Colonic mucosa (tissue), 4 donors: ENCODE results near the gene WNT5A. TPM values are rescaled to one million over a fixed set of nuclear protein-coding genes. Genes with fewer than 3 reads are reported as not detected.

Experiments used
- DNase-seq: peaks from one replicate; pipeline ENCODE4 v3.0.0-alpha.2; 2020
- H3K27ac ChIP-seq: fragments of 200-600 bp; one replicate; pipeline ENCODE4 v1.8.0; 2021
- H3K27me3 ChIP-seq: fragments of 200-600 bp; one replicate; pipeline ENCODE4 v1.8.0; 2021
- H3K36me3 ChIP-seq: fragments of 200-600 bp; one replicate; pipeline ENCODE4 v1.8.0; 2021
- H3K4me1 ChIP-seq: fragments of 200-600 bp; one replicate; pipeline ENCODE4 v1.8.0; 2021; ENCODE audit warnings: mild to moderate bottlenecking
- H3K4me3 ChIP-seq: fragments of 200-600 bp; one replicate; pipeline ENCODE4 v1.8.0; 2021
- H3K9ac ChIP-seq, 2 donors: one replicate each; pipeline ENCODE4 v1.7.0; 2013; ENCODE audit warnings: control low read depth in 2 of 2, low read depth in 2 of 2, low read length in 2 of 2
- H3K9me3 ChIP-seq: fragments of 200-600 bp; one replicate; pipeline ENCODE4 v1.8.0; 2021
- intact Hi-C: fragments of 100-400 bp; cut with DNase I; formaldehyde crosslinking; loops from one replicate; pipeline ENCODE4 v1.14.1; 2022
- total RNA-seq, 2 donors: library from RNA; stranded (reverse); fragmentation: NEBNext Ultra II Directional in 1 of 2; extraction: Animal tissue kit (Norgen Biotek cat#: 25700) in 1 of 2; gene quantifications; one replicate each; pipeline ENCODE4 v1.2.1, GENCODE V29; 2021
- TF ChIP-seq, protein P1 (sequence below): fragments of 200-600 bp; IDR thresholded peaks from one replicate; pipeline ENCODE4 v1.8.0; 2022; ENCODE audit warnings: antibody characterized with exemption, mild to moderate bottlenecking
- donor health status: healthy.
- donor health status: DM: no; HTN: no; CAD: no.
- donor health status: DM: no; HTN: no; CAD: no.

WNT5A gene
- 1 to 10 TPM; 3.9 to 7.2 TPM for total RNA-seq

DNA sequence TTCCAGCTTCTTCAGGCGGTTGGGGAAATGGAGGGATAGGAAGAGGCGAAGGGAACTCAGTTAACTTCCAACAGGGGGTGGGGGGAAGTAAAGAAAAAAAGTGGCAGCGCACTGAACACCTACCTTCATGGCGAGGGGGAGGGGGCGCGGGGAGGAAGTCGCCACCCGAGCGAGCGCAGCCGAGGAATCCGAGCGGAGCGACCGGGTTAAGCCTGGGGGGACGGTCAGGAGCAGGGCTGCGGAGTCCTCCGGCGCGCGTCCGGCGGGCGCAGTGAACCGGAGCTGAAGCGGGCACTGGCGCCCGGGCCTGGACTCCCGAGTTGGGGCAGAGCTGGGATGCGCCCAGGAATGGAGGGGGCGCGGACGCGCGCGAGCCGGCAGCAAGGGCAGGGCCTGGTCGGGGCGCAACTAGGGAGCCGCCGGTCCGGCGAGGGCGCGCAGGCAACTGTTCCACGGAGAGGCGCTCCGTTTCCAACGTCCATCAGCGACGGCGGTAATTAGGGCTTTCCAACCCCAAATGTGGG, at the start of gene WNT5A:
Gene WNT5A, minus strand, starts transcription at position 450 of the 524 bp plus-strand sequence. Its CDS starts 321 bp downstream, at position 129.
- Histone ChIP-seq H3K4me1 (peaks cover 10% of the 10 kb centered on the region), H3K9me3 (no peaks in the 10 kb centered on the region), H3K36me3 (no peaks in the 10 kb centered on the region), H3K27ac (peak within 1 kb of the TSS; percentile 23), H3K9ac (peak within 1 kb of the TSS; percentile 58 to 76), H3K4me3 (peak within 1 kb of the TSS; percentile 57), H3K27me3 (peaks cover 32% of the 10 kb centered on the region)
- DNase-seq: peak; percentile 47
- TF ChIP-seq, protein P1, sequence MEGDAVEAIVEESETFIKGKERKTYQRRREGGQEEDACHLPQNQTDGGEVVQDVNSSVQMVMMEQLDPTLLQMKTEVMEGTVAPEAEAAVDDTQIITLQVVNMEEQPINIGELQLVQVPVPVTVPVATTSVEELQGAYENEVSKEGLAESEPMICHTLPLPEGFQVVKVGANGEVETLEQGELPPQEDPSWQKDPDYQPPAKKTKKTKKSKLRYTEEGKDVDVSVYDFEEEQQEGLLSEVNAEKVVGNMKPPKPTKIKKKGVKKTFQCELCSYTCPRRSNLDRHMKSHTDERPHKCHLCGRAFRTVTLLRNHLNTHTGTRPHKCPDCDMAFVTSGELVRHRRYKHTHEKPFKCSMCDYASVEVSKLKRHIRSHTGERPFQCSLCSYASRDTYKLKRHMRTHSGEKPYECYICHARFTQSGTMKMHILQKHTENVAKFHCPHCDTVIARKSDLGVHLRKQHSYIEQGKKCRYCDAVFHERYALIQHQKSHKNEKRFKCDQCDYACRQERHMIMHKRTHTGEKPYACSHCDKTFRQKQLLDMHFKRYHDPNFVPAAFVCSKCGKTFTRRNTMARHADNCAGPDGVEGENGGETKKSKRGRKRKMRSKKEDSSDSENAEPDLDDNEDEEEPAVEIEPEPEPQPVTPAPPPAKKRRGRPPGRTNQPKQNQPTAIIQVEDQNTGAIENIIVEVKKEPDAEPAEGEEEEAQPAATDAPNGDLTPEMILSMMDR: no peak
- intact Hi-C loops: loop anchor here (5.0 to 10.0 kb wide), 3 partner anchors 235 to 765 kb away; no protein-coding TSS in a partner anchor

DNA sequence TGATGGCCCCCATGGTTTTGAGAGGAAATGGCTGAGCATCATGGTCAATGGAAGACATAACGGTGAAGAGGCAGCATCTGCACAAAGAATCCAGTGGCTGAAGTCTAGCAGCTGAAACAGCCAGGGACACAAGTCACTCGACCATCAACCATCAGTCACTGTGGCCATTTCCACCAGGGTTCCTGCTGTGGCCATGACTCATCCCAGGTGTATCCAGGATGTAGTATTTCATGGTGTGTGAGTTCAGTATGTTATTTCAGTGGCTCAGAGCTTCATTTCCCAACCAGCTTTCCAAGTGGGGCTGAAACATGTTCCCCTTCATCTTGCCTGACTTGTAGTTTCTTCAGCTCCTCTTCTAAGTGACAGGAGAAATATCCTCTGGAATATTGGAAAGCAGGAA, 47.8 kb upstream of the WNT5A start:
- H3K9ac ChIP-seq: no peak overlapping the region
- H3K27me3 ChIP-seq: no peaks in the 10 kb centered on the region
- H3K4me1 ChIP-seq: no peaks in the 10 kb centered on the region
- no peak for DNase-seq
- intact Hi-C loops: no loop called here
- H3K4me3 ChIP-seq: no peak overlapping the region
- no peak overlapping the region for H3K27ac ChIP-seq
- no peaks in the 10 kb centered on the region for H3K36me3 ChIP-seq
- TF ChIP-seq, protein P1: no peak
- H3K9me3 ChIP-seq: no peaks in the 10 kb centered on the region

DNA sequence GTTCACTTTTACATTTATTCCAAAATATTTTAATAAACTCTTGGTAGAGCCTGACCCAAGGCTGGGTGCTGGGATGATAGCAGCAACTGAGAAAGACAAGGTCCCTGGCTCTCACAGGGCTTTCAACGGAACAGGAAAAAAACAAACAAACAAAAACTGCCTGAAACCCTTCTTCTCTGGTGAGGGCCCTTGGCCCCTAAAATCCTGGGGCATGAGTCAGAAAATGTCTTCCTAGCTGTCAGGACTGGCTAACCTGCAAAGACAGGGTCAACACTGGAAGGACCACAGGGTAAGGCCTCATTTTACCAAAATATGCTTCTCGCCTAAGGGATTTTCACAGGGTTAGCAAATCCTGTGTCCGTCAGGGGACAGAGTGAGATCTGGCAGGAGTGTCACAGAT, 45.7 kb upstream of the WNT5A start:
- Histone ChIP-seq H3K4me3 (no peak overlapping the region), H3K9ac (no peak overlapping the region), H3K27me3 (no peaks in the 10 kb centered on the region), H3K27ac (no peak overlapping the region), H3K36me3 (no peaks in the 10 kb centered on the region), H3K4me1 (no peaks in the 10 kb centered on the region), H3K9me3 (no peaks in the 10 kb centered on the region)
- TF ChIP-seq, protein P1: no peak
- intact Hi-C loops: no loop called here
- DNase-seq: no peak

DNA sequence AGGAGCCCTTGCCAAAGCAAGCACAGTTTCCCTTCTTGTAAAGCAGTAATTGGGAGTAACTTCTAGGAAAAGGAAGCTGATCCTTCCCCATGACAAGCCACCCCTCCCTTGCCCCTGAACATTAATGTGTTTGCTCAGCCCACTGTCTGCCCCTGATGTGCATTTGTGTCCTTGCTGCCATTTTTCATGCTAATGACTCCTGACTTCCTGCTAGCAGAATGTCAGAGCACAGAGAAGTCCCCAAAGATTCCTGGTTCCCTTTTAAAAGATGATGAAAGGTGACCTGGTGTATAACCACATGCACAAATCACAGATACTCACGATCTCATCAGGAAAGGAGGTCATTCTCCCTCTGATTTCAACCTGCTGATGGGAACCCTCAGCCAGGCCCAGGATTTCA, 44.2 kb upstream of the WNT5A start:
- no peaks in the 10 kb centered on the region for H3K4me1 ChIP-seq
- no peak for DNase-seq
- TF ChIP-seq, protein P1: no peak

DNA sequence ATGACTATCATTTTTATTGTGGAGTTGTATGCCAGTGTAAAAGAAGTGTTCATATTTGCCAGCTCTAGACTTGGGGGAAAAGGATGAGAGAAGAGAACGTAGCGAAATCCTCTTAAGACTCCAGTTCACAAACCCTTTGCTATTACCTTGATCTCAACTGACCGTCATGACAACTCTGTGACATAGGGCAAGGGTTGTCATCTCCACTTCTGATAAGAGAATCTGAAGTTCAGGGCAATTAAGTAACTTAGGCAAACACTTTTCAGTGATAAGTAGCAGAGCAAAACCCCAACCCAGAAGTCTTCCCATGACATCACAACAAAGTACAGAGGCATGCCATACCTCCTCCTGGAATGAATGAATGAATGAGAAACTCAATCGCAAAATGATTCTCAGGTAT, 40.3 kb upstream of the WNT5A start:
- Histone ChIP-seq H3K27me3 (no peaks in the 10 kb centered on the region), H3K4me3 (no peak overlapping the region), H3K9me3 (no peaks in the 10 kb centered on the region), H3K27ac (no peak overlapping the region), H3K4me1 (no peaks in the 10 kb centered on the region), H3K9ac (no peak overlapping the region), H3K36me3 (no peaks in the 10 kb centered on the region)
- TF ChIP-seq, protein P1: no peak
- intact Hi-C loops: no loop called here
- DNase-seq: no peak

More for the DNA sequence above, 44.2 kb upstream of the WNT5A start:
- no peak overlapping the region for H3K9ac ChIP-seq
- H3K9me3 ChIP-seq: no peaks in the 10 kb centered on the region
- intact Hi-C loops: no loop called here
- H3K4me3 ChIP-seq: no peak overlapping the region
- H3K36me3 ChIP-seq: no peaks in the 10 kb centered on the region
- no peaks in the 10 kb centered on the region for H3K27me3 ChIP-seq
- no peak overlapping the region for H3K27ac ChIP-seq
